WTC11 (cell line): Measurements from ENCODE around the gene IRF2. TPM values are rescaled to one million over a fixed set of nuclear protein-coding genes. Genes with fewer than 3 reads are reported as not detected.
A peak's percentile ranks its signal among the peaks of the same experiment; 100 is the strongest.

Experiments used
- ATAC-seq: fragments of 200-7000 bp; cut with Tn5 transposase; 2 replicates; pipeline ENCODE4 v1.10.0; 2021; ENCODE audit warnings: mild to moderate bottlenecking, moderate library complexity
- CTCF ChIA-PET: fragments of 300-600 bp; sonication (Branson Sonifier 250); formaldehyde crosslinking; loops from one replicate; lab custom pipeline; 2021; ENCODE audit warnings: antibody characterized with exemption; lab: Charles Lee
- POLR2A ChIA-PET: fragments of 350-600 bp; sonication (Branson Sonifier 250); formaldehyde crosslinking; loops from one replicate; lab custom pipeline; 2021; ENCODE audit warnings: antibody characterized with exemption; lab: Charles Lee
- DNase-seq: peaks from one replicate; pipeline ENCODE4 v3.0.0; 2021; ENCODE audit warnings: low spot score
- H3K27ac Mint-ChIP-seq: 2 replicates; pipeline ENCODE4 v1.8.0; 2021; ENCODE audit warnings: mixed read lengths
- H3K27me3 Mint-ChIP-seq: 2 replicates; pipeline ENCODE4 v1.8.0; 2021; ENCODE audit warnings: low read depth, mild to moderate bottlenecking, moderate library complexity, mixed read lengths
- H3K36me3 Mint-ChIP-seq: 2 replicates; pipeline ENCODE4 v1.8.0; 2021; ENCODE audit warnings: mixed read lengths
- H3K4me1 Mint-ChIP-seq: 2 replicates; pipeline ENCODE4 v1.8.0; 2022; ENCODE audit warnings: mixed read lengths
- H3K4me3 Mint-ChIP-seq: 2 replicates; pipeline ENCODE4 v1.8.0; 2021; ENCODE audit warnings: mild to moderate bottlenecking, moderate library complexity, mixed read lengths
- H3K9me3 Mint-ChIP-seq: 2 replicates; pipeline ENCODE4 v1.8.0; 2021; ENCODE audit warnings: mixed read lengths
- AFF4 ChIP-seq: sonication (generic); formaldehyde crosslinking; IDR thresholded peaks from 2 replicates; pipeline ENCODE4 v1.8.1; 2023; ENCODE audit warnings: mild to moderate bottlenecking, missing genetic modification reagents, borderline replicate concordance
- ERG ChIP-seq: fragments of 250-450 bp; sonication (Bioruptor Pico); IDR thresholded peaks from 2 replicates; pipeline ENCODE4 v1.8.0; 2021; ENCODE audit warnings: mild to moderate bottlenecking
- ETV6 ChIP-seq: sonication (generic); formaldehyde crosslinking; IDR thresholded peaks from 2 replicates; pipeline ENCODE4 v1.8.1; 2022; ENCODE audit warnings: mild to moderate bottlenecking, missing genetic modification reagents
- GABPB1 ChIP-seq: sonication (generic); formaldehyde crosslinking; IDR thresholded peaks from 2 replicates; pipeline ENCODE4 v1.8.1; 2023; ENCODE audit warnings: mild to moderate bottlenecking, missing genetic modification reagents
- GTF2I ChIP-seq: fragments of 250-450 bp; sonication (Bioruptor Pico); conservative IDR thresholded peaks from 2 replicates; pipeline ENCODE4 v1.4.0; 2021; ENCODE audit warnings: mild to moderate bottlenecking
- IRF2 ChIP-seq: sonication (generic); formaldehyde crosslinking; IDR thresholded peaks from 2 replicates; pipeline ENCODE4 v1.8.0; 2022; ENCODE audit warnings: low read depth, missing genetic modification reagents, borderline replicate concordance
- NFE2L1 ChIP-seq: sonication (generic); formaldehyde crosslinking; IDR thresholded peaks from 2 replicates; pipeline ENCODE4 v1.8.1; 2023; ENCODE audit warnings: missing genetic modification reagents
- NFYB ChIP-seq: sonication (generic); formaldehyde crosslinking; conservative IDR thresholded peaks from 2 replicates; pipeline ENCODE4 v1.8.0; 2022; ENCODE audit warnings: low read depth, missing genetic modification reagents
- NR2C2 ChIP-seq: sonication (generic); formaldehyde crosslinking; IDR thresholded peaks from 2 replicates; pipeline ENCODE4 v1.8.0; 2022; ENCODE audit warnings: mild to moderate bottlenecking, missing genetic modification reagents
- TP53 ChIP-seq: sonication (generic); formaldehyde crosslinking; IDR thresholded peaks from 2 replicates; pipeline ENCODE4 v1.8.1; 2023; ENCODE audit warnings: mild to moderate bottlenecking, missing genetic modification reagents
- USF1 ChIP-seq: sonication (generic); formaldehyde crosslinking; IDR thresholded peaks from 2 replicates; pipeline ENCODE4 v1.8.0; 2022; ENCODE audit warnings: mild to moderate bottlenecking, missing genetic modification reagents
- ZBTB43 ChIP-seq: sonication (generic); formaldehyde crosslinking; IDR thresholded peaks from 2 replicates; pipeline ENCODE4 v1.8.1; 2023; ENCODE audit warnings: mild to moderate bottlenecking, missing genetic modification reagents
- ZMAT4 ChIP-seq: fragments of 250-450 bp; sonication (Bioruptor Pico); IDR thresholded peaks from 2 replicates; pipeline ENCODE4 v1.9.0; 2021; ENCODE audit warnings: mild to moderate bottlenecking
- ZNF281 ChIP-seq: sonication (generic); formaldehyde crosslinking; IDR thresholded peaks from 2 replicates; pipeline ENCODE4 v1.8.0; 2023; ENCODE audit warnings: mild to moderate bottlenecking, missing genetic modification reagents
- ZNF532 ChIP-seq: fragments of 250-450 bp; sonication (Bioruptor Pico); IDR thresholded peaks from 2 replicates; pipeline ENCODE4 v1.9.0; 2021; ENCODE audit warnings: mild to moderate bottlenecking, borderline replicate concordance
- ZNF671 ChIP-seq: fragments of 250-450 bp; sonication (Bioruptor Pico); IDR thresholded peaks from 2 replicates; pipeline ENCODE4 v1.8.0; 2021; ENCODE audit warnings: mild to moderate bottlenecking
- total RNA-seq: library from RNA; stranded (reverse); gene quantifications from 3 replicates; pipeline ENCODE4 v1.2.3, GENCODE V29; 2021

IRF2 gene
- total RNA-seq, 1 experiment from 2014 or later: 11.8 TPM

- ChIA-PET POLR2A (no interaction called here), CTCF (no interaction called here)
- peaks cover 16% of the 10 kb centered on the region for H3K4me1 Mint-ChIP-seq
- H3K9me3 Mint-ChIP-seq: peaks cover 7% of the 10 kb centered on the region; the same call in 1 of the 2 replicates
- no peak overlapping the region for H3K4me3 Mint-ChIP-seq
- H3K36me3 Mint-ChIP-seq: no peaks in the 10 kb centered on the region
- no peak for ATAC-seq
- no peaks in the 10 kb centered on the region for H3K27me3 Mint-ChIP-seq
- no peak for TF ChIP-seq ERG (CRISPR knock-in tag)
- TF ChIP-seq GTF2I (CRISPR knock-in tag): no peak
- no peak for TF ChIP-seq NFYB
- no peak for TF ChIP-seq TP53 (CRISPR knock-in tag)
- TF ChIP-seq GABPB1 (CRISPR knock-in tag): peak; percentile 95
- TF ChIP-seq NR2C2 (CRISPR knock-in tag): no peak
- TF ChIP-seq, all 79 proteins: peak for 1
- H3K27ac Mint-ChIP-seq: no peak overlapping the region
- DNase-seq: no peak
Measured at GRCh38 chr4:184364100-184364921, 110.0 kb downstream of the IRF2 start.

- ATAC-seq (no peak), DNase-seq (no peak)
- CTCF ChIA-PET: no interaction called here
- Mint-ChIP-seq H3K4me1 (peaks cover 23% of the 10 kb centered on the region), H3K27ac (no peak overlapping the region), H3K9me3 (no peaks in the 10 kb centered on the region), H3K4me3 (no peak overlapping the region), H3K36me3 (no peaks in the 10 kb centered on the region), H3K27me3 (no peaks in the 10 kb centered on the region)
- POLR2A ChIA-PET: no interaction called here
- no peak for TF ChIP-seq NFE2L1 (CRISPR knock-in tag)
- no peak for TF ChIP-seq ZNF532 (CRISPR knock-in tag)
- no peak for TF ChIP-seq USF1 (CRISPR knock-in tag)
- no peak for TF ChIP-seq AFF4 (CRISPR knock-in tag)
- no peak for TF ChIP-seq ZMAT4
- no peak for TF ChIP-seq ZNF671
- TF ChIP-seq ETV6: no peak
- TF ChIP-seq ZNF281 (CRISPR knock-in tag): no peak
- no peak for TF ChIP-seq ERG (CRISPR knock-in tag)
- no peak for TF ChIP-seq IRF2 (CRISPR knock-in tag)
- TF ChIP-seq GTF2I (CRISPR knock-in tag): no peak
- TF ChIP-seq ZBTB43: no peak
Measured at GRCh38 chr4:184363258-184363657, 111.1 kb downstream of the IRF2 start.
